H1 (cell line): Measurements from ENCODE around the gene DNAL4.

Experiments used
- HDAC6 ChIP-seq: IDR thresholded peaks from one replicate; pipeline ENCODE4 v1.7.1; 2012; ENCODE audit warnings: low read depth, mild to moderate bottlenecking, inconsistent platforms, low read length, moderate library complexity
- KDM1A ChIP-seq: fragments of 200-600, 300-600 bp; sonication (generic); IDR thresholded peaks from 2 replicates; pipeline ENCODE4 v1.7.1; 2016; ENCODE audit warnings: mild to moderate bottlenecking, low read length, borderline replicate concordance
- POLR2A ChIP-seq, 2 experiments: IDR thresholded peaks; 1 replicate in 1 of 2; 2 replicates in 1 of 2; pipeline ENCODE4 v1.6.1; 2011; ENCODE audit warnings: low read depth in 2 of 2, low read length in 2 of 2, mild to moderate bottlenecking in 2 of 2; ENCODE audit errors: control extremely low read depth in 1 of 2
- RAD21 ChIP-seq, 2 experiments: IDR thresholded peaks in 1 of 2; conservative IDR thresholded peaks in 1 of 2; 2 replicates each; pipeline ENCODE4 v1.6.1; 2011; ENCODE audit warnings: low read depth in 2 of 2, low read length in 2 of 2, improper control_type of control experiment in 1 of 2, inconsistent platforms in 1 of 2, mild to moderate bottlenecking in 1 of 2, moderate library complexity in 1 of 2
- SIN3A ChIP-seq, 2 experiments: IDR thresholded peaks in 1 of 2; conservative IDR thresholded peaks in 1 of 2; 2 replicates each; pipeline ENCODE4 v1.6.1; 2011 to 2012; ENCODE audit warnings: low read length in 2 of 2, improper control_type of control experiment in 1 of 2, low read depth in 1 of 2, mild to moderate bottlenecking in 1 of 2
- TAF1 ChIP-seq: IDR thresholded peaks from 2 replicates; pipeline ENCODE4 v1.6.1; 2011; ENCODE audit warnings: mild to moderate bottlenecking, low read depth, low read length
- YY1 ChIP-seq: IDR thresholded peaks from 2 replicates; pipeline ENCODE4 v1.6.1; 2011; ENCODE audit warnings: low read depth, mild to moderate bottlenecking, low read length
- TF ChIP-seq, protein P1 (sequence below), 3 experiments: IDR thresholded peaks; 1 replicate in 2 of 3; 2 replicates in 1 of 3; pipeline versions ENCODE4 v1.5.1 to v1.6.1; 2011; ENCODE audit warnings: low read length in 3 of 3, mild to moderate bottlenecking in 3 of 3, inconsistent platforms in 2 of 3, low read depth in 1 of 3, moderate library complexity in 1 of 3; ENCODE audit not compliant: insufficient read depth in 1 of 3; ENCODE audit errors: control extremely low read depth in 1 of 3
- TF ChIP-seq, protein P2 (sequence below): IDR thresholded peaks from 2 replicates; pipeline ENCODE4 v1.6.1; 2012; ENCODE audit warnings: inconsistent platforms
- TF ChIP-seq, protein P3 (sequence below): IDR thresholded peaks from 2 replicates; pipeline ENCODE4 v1.6.1; 2011; ENCODE audit warnings: low read length, improper control_type of control experiment

DNA sequence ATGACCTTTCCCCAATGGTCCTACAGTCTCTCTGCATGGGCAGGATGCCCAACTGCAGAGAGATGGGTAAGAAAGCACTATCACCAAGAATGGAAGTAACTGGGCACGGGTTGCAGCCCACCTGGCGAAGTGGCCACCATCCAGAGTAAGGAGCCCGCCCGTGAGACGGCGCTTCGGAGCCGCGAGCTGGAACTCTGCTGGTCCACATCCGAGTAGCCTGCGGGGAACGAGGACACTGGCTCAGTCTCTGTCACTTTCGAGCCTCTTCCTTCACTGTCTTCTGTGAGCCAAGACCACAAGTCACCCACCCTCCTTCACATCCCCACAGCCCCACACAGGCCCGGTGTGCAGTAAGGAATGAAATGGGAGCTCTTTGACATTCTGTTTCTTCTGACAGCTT, 43.8 kb downstream of the DNAL4 start:
- no peak for TF ChIP-seq YY1
- no peak for TF ChIP-seq TAF1
- TF ChIP-seq SIN3A (conservative IDR thresholded peaks at IDR 0.05 in 1 of 2, IDR thresholded peaks at IDR 0.05 in 1 of 2; ENCODE audit: low read depth in 1 of 2, low read length in 2 of 2): no peak
- TF ChIP-seq RAD21 (IDR thresholded peaks at IDR 0.05 in 1 of 2, conservative IDR thresholded peaks at IDR 0.05 in 1 of 2; ENCODE audit: low read depth in 2 of 2, low read length in 2 of 2): no peak
- TF ChIP-seq, protein P1, sequence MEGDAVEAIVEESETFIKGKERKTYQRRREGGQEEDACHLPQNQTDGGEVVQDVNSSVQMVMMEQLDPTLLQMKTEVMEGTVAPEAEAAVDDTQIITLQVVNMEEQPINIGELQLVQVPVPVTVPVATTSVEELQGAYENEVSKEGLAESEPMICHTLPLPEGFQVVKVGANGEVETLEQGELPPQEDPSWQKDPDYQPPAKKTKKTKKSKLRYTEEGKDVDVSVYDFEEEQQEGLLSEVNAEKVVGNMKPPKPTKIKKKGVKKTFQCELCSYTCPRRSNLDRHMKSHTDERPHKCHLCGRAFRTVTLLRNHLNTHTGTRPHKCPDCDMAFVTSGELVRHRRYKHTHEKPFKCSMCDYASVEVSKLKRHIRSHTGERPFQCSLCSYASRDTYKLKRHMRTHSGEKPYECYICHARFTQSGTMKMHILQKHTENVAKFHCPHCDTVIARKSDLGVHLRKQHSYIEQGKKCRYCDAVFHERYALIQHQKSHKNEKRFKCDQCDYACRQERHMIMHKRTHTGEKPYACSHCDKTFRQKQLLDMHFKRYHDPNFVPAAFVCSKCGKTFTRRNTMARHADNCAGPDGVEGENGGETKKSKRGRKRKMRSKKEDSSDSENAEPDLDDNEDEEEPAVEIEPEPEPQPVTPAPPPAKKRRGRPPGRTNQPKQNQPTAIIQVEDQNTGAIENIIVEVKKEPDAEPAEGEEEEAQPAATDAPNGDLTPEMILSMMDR (IDR thresholded peaks at IDR 0.05; ENCODE audit: control extremely low read depth in 1 of 3, insufficient read depth in 1 of 3, low read depth in 1 of 3, low read length in 3 of 3): no peak
- TF ChIP-seq POLR2A (IDR thresholded peaks at IDR 0.05; ENCODE audit: control extremely low read depth in 1 of 2, low read depth in 2 of 2, low read length in 2 of 2): no peak
- no peak for TF ChIP-seq KDM1A
- TF ChIP-seq, protein P2, sequence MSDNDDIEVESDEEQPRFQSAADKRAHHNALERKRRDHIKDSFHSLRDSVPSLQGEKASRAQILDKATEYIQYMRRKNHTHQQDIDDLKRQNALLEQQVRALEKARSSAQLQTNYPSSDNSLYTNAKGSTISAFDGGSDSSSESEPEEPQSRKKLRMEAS: no peak
- no peak for TF ChIP-seq HDAC6
- TF ChIP-seq, protein P3, sequence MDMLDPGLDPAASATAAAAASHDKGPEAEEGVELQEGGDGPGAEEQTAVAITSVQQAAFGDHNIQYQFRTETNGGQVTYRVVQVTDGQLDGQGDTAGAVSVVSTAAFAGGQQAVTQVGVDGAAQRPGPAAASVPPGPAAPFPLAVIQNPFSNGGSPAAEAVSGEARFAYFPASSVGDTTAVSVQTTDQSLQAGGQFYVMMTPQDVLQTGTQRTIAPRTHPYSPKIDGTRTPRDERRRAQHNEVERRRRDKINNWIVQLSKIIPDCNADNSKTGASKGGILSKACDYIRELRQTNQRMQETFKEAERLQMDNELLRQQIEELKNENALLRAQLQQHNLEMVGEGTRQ: no peak
